Esophagus (tissue), 2 donors: ENCODE data around the gene SORCS1. TPM values are rescaled to one million over a fixed set of nuclear protein-coding genes. Genes with fewer than 3 reads are reported as not detected.

ENCODE experiments used
- H3K27ac ChIP-seq, 2 donors: one replicate each; pipeline ENCODE4 v1.5.1; 2013; ENCODE audit warnings: low read depth in 2 of 2, mild to moderate bottlenecking in 2 of 2, inconsistent platforms in 1 of 2, low read length in 1 of 2, moderate library complexity in 1 of 2
- H3K27me3 ChIP-seq, 2 donors: one replicate each; pipeline ENCODE4 v1.6.1; 2013; ENCODE audit warnings: low read length in 2 of 2, control low read depth in 1 of 2, mild to moderate bottlenecking in 1 of 2; ENCODE audit not compliant: insufficient read depth in 2 of 2, control insufficient read depth in 1 of 2
- H3K36me3 ChIP-seq, 2 donors: one replicate each; pipeline ENCODE4 v1.6.1; 2013; ENCODE audit warnings: low read length in 1 of 2; ENCODE audit not compliant: control insufficient read depth in 2 of 2, insufficient read depth in 2 of 2
- H3K4me1 ChIP-seq, 2 donors: one replicate each; pipeline ENCODE4 v1.6.1; 2013; ENCODE audit warnings: low read length in 1 of 2; ENCODE audit not compliant: control insufficient read depth in 2 of 2, insufficient read depth in 2 of 2
- H3K4me3 ChIP-seq, 2 donors: one replicate each; pipeline ENCODE4 v1.5.1; 2013; ENCODE audit warnings: low read length in 2 of 2, mild to moderate bottlenecking in 2 of 2, low read depth in 1 of 2, moderate library complexity in 1 of 2
- H3K9me3 ChIP-seq, 2 donors: one replicate each; pipeline ENCODE4 v1.6.1; 2013; ENCODE audit warnings: mild to moderate bottlenecking in 2 of 2, low read depth in 1 of 2, low read length in 1 of 2, moderate library complexity in 1 of 2; ENCODE audit not compliant: control insufficient read depth in 2 of 2, insufficient read depth in 1 of 2
- WGBS, 2 donors: extraction: QIAGEN DNeasy Blood & Tissue Kit; methylation state at CpG; one replicate each; pipeline ENCODE4 v1.1.7; 2013; 5-methylcytosine and 5-hydroxymethylcytosine counted together
- polyA plus RNA-seq, 2 donors: library from polyadenylated mRNA; stranded (reverse); fragments of 200-250 nt; gene quantifications; one replicate each; pipeline ENCODE4 v1.2.3, GENCODE V29; 2013
- donor health status: healthy with polysubstance abuse.
- donor health status: Bipolar disorder and iron deficiency.

Gene SORCS1
- polyA plus RNA-seq, 2 donors: 0.10 to 0.34 TPM

DNA sequence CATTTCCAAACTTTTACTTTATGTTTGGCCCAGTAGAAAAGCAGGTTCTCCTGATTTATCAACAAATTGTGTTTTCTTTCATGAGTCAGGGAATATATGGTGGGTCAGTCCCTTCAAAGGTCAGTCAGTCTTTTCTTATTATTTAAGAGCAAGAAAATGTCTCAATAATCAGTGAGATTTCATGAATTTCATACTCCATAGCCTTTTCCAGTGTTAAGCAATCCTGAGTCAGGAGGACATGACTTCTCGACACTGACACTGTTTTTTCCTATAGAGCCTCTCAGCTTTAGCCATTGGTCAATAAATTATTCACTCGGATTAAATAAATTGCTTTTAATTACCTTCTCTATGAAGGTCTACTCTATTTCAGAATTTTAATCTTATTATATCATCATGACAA lies 334.5 kb downstream of the SORCS1 start:
- WGBS, 2 donors: 90 to 91% methylated on average over 2 of the region's 2 CpGs

DNA sequence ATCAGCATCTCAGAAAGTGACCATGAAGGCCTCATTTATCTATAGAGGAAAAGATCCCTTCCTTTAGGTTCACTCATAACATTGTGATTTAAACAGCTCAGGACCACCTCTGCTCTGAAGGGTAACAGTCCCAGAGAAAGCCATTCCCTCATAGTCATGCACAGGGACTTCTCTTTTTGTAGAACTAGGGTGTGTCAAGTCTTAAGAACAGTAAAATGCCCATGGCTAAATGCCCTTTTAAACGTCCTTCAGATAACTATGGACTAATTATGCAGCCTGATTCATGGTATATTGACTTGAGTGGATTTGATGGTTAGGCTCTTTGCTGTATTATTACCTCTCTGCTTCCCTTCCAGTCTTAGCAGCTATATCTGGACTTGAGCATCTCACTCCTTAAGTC lies 337.8 kb downstream of the SORCS1 start:
- no peaks in the 10 kb centered on the region for H3K4me1 ChIP-seq
- 22 to 26% methylated on average over 1 of the region's 1 CpG for WGBS, 2 donors
- H3K9me3 ChIP-seq: no peaks in the 10 kb centered on the region
- no peaks in the 10 kb centered on the region for H3K27me3 ChIP-seq
- H3K36me3 ChIP-seq: no peaks in the 10 kb centered on the region
- H3K27ac ChIP-seq: no peak overlapping the region
- no peak overlapping the region for H3K4me3 ChIP-seq

More for the DNA sequence above, 334.5 kb downstream of the SORCS1 start:
- Histone ChIP-seq H3K9me3 (no peaks in the 10 kb centered on the region), H3K27ac (no peak overlapping the region), H3K4me3 (no peak overlapping the region), H3K4me1 (no peaks in the 10 kb centered on the region), H3K36me3 (no peaks in the 10 kb centered on the region), H3K27me3 (no peaks in the 10 kb centered on the region)

GRCh38 chr10:106825576-106826364 lies 338.7 kb downstream of the SORCS1 start:
- no peaks in the 10 kb centered on the region for H3K4me1 ChIP-seq
- 57 to 58% methylated on average over 10 of the region's 10 CpGs for WGBS, 2 donors
- no peaks in the 10 kb centered on the region for H3K9me3 ChIP-seq
- no peaks in the 10 kb centered on the region for H3K27me3 ChIP-seq
- no peak overlapping the region for H3K4me3 ChIP-seq
- H3K36me3 ChIP-seq: no peaks in the 10 kb centered on the region
- no peak overlapping the region for H3K27ac ChIP-seq

DNA sequence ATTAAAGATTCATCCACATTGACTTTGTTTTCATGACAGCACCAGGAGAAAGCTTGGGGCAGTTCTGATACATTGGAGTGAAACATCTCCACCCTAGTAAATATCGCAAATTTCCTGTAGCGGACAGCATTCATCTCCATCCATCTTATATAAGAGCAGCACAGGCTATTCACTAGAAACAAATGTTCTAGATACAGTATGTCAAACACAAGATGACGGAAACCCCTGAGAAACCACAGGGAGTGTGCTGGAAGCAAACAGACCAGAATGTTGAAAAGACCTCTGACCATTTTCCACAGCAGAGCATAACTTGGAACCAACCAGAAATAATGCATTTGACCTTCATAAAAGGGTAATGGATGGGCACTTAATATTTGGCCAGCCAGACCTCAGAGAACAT lies 343.9 kb downstream of the SORCS1 start:
- Histone ChIP-seq H3K4me3 (no peak overlapping the region), H3K36me3 (no peaks in the 10 kb centered on the region), H3K4me1 (no peaks in the 10 kb centered on the region), H3K27me3 (no peaks in the 10 kb centered on the region), H3K27ac (no peak overlapping the region), H3K9me3 (no peaks in the 10 kb centered on the region)
- WGBS, 2 donors: 80 to 89% methylated on average over 3 of the region's 3 CpGs

DNA sequence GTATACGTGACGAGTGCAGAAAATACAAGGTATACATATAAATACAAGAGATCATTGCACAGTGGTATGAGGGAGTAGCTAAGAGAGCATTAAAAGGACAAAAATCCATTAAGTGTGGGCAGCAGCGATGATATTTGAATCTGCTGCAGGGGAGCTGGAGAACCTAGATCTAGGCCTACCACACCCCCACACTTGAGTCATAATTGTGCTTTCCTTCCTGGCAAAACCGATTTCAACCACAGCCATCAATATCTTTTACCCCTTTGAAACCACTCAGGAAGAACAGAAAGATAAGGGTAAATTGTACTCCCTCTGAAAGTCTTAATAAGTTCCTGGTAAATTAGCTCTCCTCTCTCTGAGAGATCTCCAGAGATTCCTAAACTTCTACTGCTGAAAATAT lies 345.0 kb downstream of the SORCS1 start:
- 71% methylated on average over 4 of the region's 4 CpGs for WGBS, 2 donors
- Histone ChIP-seq H3K9me3 (no peaks in the 10 kb centered on the region), H3K4me1 (no peaks in the 10 kb centered on the region), H3K36me3 (no peaks in the 10 kb centered on the region), H3K27ac (no peak overlapping the region), H3K27me3 (no peaks in the 10 kb centered on the region), H3K4me3 (no peak overlapping the region)

DNA sequence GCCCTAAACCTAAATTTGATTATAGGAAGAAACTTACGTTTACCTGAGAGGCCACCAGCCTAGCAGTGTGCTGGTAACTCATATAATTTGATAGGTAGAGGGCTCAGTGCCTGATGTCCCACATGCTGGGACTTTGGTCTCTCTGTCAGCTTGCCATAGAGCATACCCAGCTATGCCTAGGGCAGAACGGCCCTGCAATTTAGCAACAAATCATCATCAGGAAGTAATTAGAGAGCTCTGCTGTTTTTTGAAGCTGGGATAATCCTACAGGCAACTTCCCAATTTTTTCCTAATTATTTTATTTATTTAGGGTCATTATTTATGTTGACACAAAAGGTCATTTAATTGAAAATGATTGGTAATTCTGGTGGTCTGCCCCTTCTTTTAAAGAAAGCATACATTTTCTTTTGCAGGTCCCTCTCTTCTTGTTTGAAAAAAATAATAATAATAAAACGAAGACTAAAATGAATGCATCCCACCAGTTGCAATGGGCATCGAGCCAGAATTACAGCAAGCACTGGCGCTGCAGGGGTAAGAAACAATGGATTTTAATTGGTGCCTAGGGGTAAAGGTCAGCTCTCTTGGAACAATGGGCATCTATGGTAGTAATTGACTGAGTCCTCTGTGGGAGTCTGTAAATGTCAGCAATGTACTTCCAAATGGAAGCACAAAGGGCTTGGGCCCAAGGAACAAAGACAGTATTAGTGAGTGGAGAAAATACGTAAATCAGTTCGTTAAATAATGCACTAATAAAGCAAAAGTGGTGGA lies 348.0 kb downstream of the SORCS1 start:
- Histone ChIP-seq H3K9me3 (no peaks in the 10 kb centered on the region), H3K4me3 (no peak overlapping the region), H3K4me1 (no peaks in the 10 kb centered on the region), H3K27ac (no peak overlapping the region), H3K27me3 (no peaks in the 10 kb centered on the region), H3K36me3 (no peaks in the 10 kb centered on the region)
- 64 to 73% methylated on average over 7 of the region's 7 CpGs for WGBS, 2 donors

GRCh38 chr10:106815427-106816043 lies 349.0 kb downstream of the SORCS1 start:
- Histone ChIP-seq H3K27ac (no peak overlapping the region), H3K36me3 (no peaks in the 10 kb centered on the region), H3K4me1 (no peaks in the 10 kb centered on the region), H3K4me3 (no peak overlapping the region), H3K9me3 (no peaks in the 10 kb centered on the region), H3K27me3 (no peaks in the 10 kb centered on the region)
- WGBS, 2 donors: 43% methylated on average over 3 of the region's 3 CpGs

GRCh38 chr10:106804992-106805582 lies 359.4 kb downstream of the SORCS1 start:
- Histone ChIP-seq H3K9me3 (no peaks in the 10 kb centered on the region), H3K27ac (no peak overlapping the region), H3K27me3 (no peaks in the 10 kb centered on the region), H3K36me3 (no peaks in the 10 kb centered on the region), H3K4me3 (no peak overlapping the region), H3K4me1 (no peaks in the 10 kb centered on the region)
- WGBS, 2 donors: 0 to 71% methylated on average over 1 of the region's 1 CpG

- Histone ChIP-seq H3K4me1 (no peaks in the 10 kb centered on the region), H3K4me3 (no peak overlapping the region), H3K27me3 (no peaks in the 10 kb centered on the region), H3K9me3 (no peaks in the 10 kb centered on the region), H3K36me3 (no peaks in the 10 kb centered on the region), H3K27ac (no peak overlapping the region)
- 86 to 93% methylated on average over 4 of the region's 4 CpGs for WGBS, 2 donors
These were observed 361.6 kb downstream of the SORCS1 start for GRCh38 chr10:106802949-106803348.
